AG09319 (cell line): ENCODE data around the gene RNF125.
"Not testable (repeated sequence)": the region's sequence is repeated elsewhere in the genome, so short reads cannot be mapped to it uniquely, and the experiment has no call there.

Experiments used
- DNase-seq: peaks from one replicate; pipeline ENCODE4 v3.0.0-alpha.2; 2010; ENCODE audit warnings: low read depth; ENCODE audit errors: extremely low read depth
- CTCF ChIP-seq: IDR thresholded peaks from 2 replicates; pipeline ENCODE4 v1.5.1; 2011; ENCODE audit warnings: low read depth, mild to moderate bottlenecking, inconsistent platforms, low read length, moderate library complexity

The RNF125 gene

GRCh38 chr18:32010124-32010721 is 8.4 kb upstream of the RNF125 start:
- no peak for TF ChIP-seq CTCF
- DNase-seq: no peak

DNA sequence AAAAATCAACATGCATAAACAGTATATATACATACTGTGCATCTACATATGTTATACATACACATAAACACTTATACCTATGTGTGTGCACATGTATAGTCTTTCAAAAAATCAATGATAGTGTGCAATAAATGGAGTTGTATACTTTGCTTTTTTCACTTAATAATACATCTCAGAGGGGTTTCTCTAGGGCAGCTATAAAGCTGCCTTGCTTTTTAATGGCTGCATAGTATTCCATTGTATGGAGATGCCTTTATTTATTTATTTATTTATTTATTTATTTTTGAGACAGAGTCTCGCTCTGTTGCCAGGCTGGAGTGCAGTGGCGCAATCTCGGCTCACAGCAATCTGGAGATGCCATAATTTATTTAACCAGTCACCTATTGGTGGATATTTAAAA is 7.4 kb upstream of the RNF125 start:
- TF ChIP-seq CTCF: no peak
- no peak for DNase-seq

- DNase-seq: no peak
- no peak for TF ChIP-seq CTCF
Observed at GRCh38 chr18:32019251-32019948, 775 bp downstream of the RNF125 start.

GRCh38 chr18:32019949-32020625 is 1.5 kb downstream of the RNF125 start:
- DNase-seq: not testable (repeated sequence)

GRCh38 chr18:32021756-32022564 is 3.3 kb downstream of the RNF125 start:
- DNase-seq: no peak

GRCh38 chr18:32025744-32026143 is 7.1 kb downstream of the RNF125 start:
- DNase-seq: no peak

More at GRCh38 chr18:32021756-32022564, 3.3 kb downstream of the RNF125 start:
- TF ChIP-seq CTCF: no peak

More at GRCh38 chr18:32025744-32026143, 7.1 kb downstream of the RNF125 start:
- TF ChIP-seq CTCF: no peak
